Mesenchymal stem cell (in vitro differentiated cells and primary cell): ENCODE results near the gene ZNF519.

Experiments used
- DNase-seq: peaks from one replicate; pipeline ENCODE4 v3.0.0-alpha.2; 2013
- H2AFZ ChIP-seq: one replicate; pipeline ENCODE4 v1.6.1; 2013; ENCODE audit warnings: low read depth, mild to moderate bottlenecking, control low read depth, inconsistent platforms, low read length, moderate library complexity
- H2AK5ac ChIP-seq: 2 replicates; pipeline ENCODE4 v1.6.1; 2013; ENCODE audit warnings: low read length, moderate library complexity, mild to moderate bottlenecking, inconsistent platforms; ENCODE audit not compliant: severe bottlenecking
- H2BK120ac ChIP-seq: one replicate; pipeline ENCODE4 v1.6.1; 2013; ENCODE audit warnings: low read depth, mild to moderate bottlenecking, inconsistent platforms, low read length, moderate library complexity
- H2BK12ac ChIP-seq, 2 experiments: one replicate each; pipeline ENCODE4 v1.6.1; 2013; ENCODE audit warnings: inconsistent platforms in 2 of 2, low read length in 2 of 2, mild to moderate bottlenecking in 2 of 2, moderate library complexity in 2 of 2, control low read depth in 1 of 2
- H2BK15ac ChIP-seq: one replicate; pipeline ENCODE4 v1.6.1; 2013; ENCODE audit warnings: mild to moderate bottlenecking, low read depth, inconsistent platforms; ENCODE audit not compliant: poor library complexity, severe bottlenecking
- H2BK5ac ChIP-seq: 2 replicates; pipeline ENCODE4 v1.6.1; 2013; ENCODE audit warnings: low read depth, mild to moderate bottlenecking, low read length, control low read depth, inconsistent platforms; ENCODE audit not compliant: poor library complexity, severe bottlenecking
- H3K14ac ChIP-seq, 2 experiments: one replicate each; pipeline ENCODE4 v1.6.1; 2013; ENCODE audit warnings: inconsistent platforms in 2 of 2, low read length in 2 of 2, control low read depth in 1 of 2, mild to moderate bottlenecking in 1 of 2, moderate library complexity in 1 of 2
- H3K18ac ChIP-seq, 2 experiments: one replicate each; pipeline ENCODE4 v1.6.1; 2013; ENCODE audit warnings: inconsistent platforms in 2 of 2, low read length in 2 of 2, control low read depth in 1 of 2, low read depth in 1 of 2, mild to moderate bottlenecking in 1 of 2
- H3K23ac ChIP-seq, 2 experiments: one replicate each; pipeline ENCODE4 v1.6.1; 2013; ENCODE audit warnings: inconsistent platforms in 2 of 2, low read length in 2 of 2, mild to moderate bottlenecking in 2 of 2, moderate library complexity in 2 of 2, control low read depth in 1 of 2
- H3K27ac ChIP-seq: 2 replicates; pipeline ENCODE4 v1.5.1; 2013; ENCODE audit warnings: mild to moderate bottlenecking, moderate library complexity, low read length, control low read depth, inconsistent platforms; ENCODE audit not compliant: poor library complexity, severe bottlenecking
- H3K27me3 ChIP-seq, 2 experiments: 2 replicates each; pipeline versions ENCODE4 v1.6.1 to v1.7.0; 2013; ENCODE audit warnings: low read length in 2 of 2, mild to moderate bottlenecking in 2 of 2, moderate library complexity in 2 of 2, control low read depth in 1 of 2, inconsistent platforms in 1 of 2; ENCODE audit not compliant: control insufficient read depth in 1 of 2, insufficient read depth in 1 of 2
- H3K36me3 ChIP-seq, 2 experiments: 2 replicates each; pipeline versions ENCODE4 v1.6.1 to v1.7.0; 2013; ENCODE audit warnings: low read length in 2 of 2, control low read depth in 1 of 2, inconsistent platforms in 1 of 2, low read depth in 1 of 2, mild to moderate bottlenecking in 1 of 2; ENCODE audit not compliant: insufficient read depth in 2 of 2, control insufficient read depth in 1 of 2
- H3K4ac ChIP-seq, 2 experiments: one replicate each; pipeline ENCODE4 v1.6.1; 2013; ENCODE audit warnings: inconsistent platforms in 2 of 2, low read length in 2 of 2, mild to moderate bottlenecking in 2 of 2, moderate library complexity in 2 of 2, control low read depth in 1 of 2, low read depth in 1 of 2
- H3K4me1 ChIP-seq: 2 replicates; pipeline ENCODE4 v1.6.1; 2013; ENCODE audit warnings: low read depth, low read length, control low read depth; ENCODE audit not compliant: control insufficient read depth, insufficient read depth
- H3K4me2 ChIP-seq: 2 replicates; pipeline ENCODE4 v1.6.1; 2013; ENCODE audit warnings: low read length, mild to moderate bottlenecking, inconsistent platforms; ENCODE audit not compliant: poor library complexity, severe bottlenecking
- H3K4me3 ChIP-seq, 2 experiments: 2 replicates each; pipeline versions ENCODE4 v1.5.1 to v1.7.0; 2013; ENCODE audit warnings: low read length in 2 of 2, mild to moderate bottlenecking in 2 of 2, control low read depth in 1 of 2, low read depth in 1 of 2; ENCODE audit not compliant: insufficient read depth in 1 of 2
- H3K79me1 ChIP-seq: replicated peaks from 2 replicates; pipeline ENCODE4 v1.6.1; 2013; ENCODE audit warnings: mild to moderate bottlenecking, control low read depth, low read length, inconsistent platforms; ENCODE audit not compliant: poor library complexity, severe bottlenecking
- H3K9ac ChIP-seq: 2 replicates; pipeline ENCODE4 v1.7.0; 2013; ENCODE audit warnings: mild to moderate bottlenecking, low read length, moderate library complexity
- H3K9me3 ChIP-seq: 2 replicates; pipeline ENCODE4 v1.7.0; 2013; ENCODE audit warnings: mild to moderate bottlenecking, low read length; ENCODE audit not compliant: control insufficient read depth
- H4K8ac ChIP-seq: one replicate; pipeline ENCODE4 v1.6.1; 2013; ENCODE audit warnings: inconsistent platforms, mild to moderate bottlenecking, low read length, moderate library complexity
- H4K91ac ChIP-seq: one replicate; pipeline ENCODE4 v1.6.1; 2013; ENCODE audit warnings: mild to moderate bottlenecking, low read length, inconsistent platforms
- WGBS: methylation state at CpG from one replicate; pipeline ENCODE4 v1.1.7; 2013; ENCODE audit warnings: mixed read lengths; 5-methylcytosine and 5-hydroxymethylcytosine counted together

ZNF519 gene

DNA sequence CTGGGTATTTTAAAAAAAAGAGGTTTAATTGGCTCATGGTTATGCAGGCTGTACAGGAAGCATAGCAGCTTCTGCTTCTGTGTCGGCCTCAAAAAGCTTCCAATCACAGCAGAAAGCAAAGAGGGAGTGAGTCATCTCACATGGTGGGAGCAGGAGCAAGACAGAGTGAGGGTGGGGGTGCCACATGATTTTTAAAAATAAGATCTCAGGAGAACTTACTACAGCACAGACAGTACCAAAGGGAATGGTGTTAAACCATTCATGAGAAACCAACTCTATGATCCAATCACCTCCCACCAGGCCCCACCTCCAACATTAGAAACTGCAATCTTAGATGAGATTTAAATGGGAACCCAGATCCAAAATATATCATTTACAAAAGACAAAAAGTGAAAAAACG lies 14.6 kb downstream of the ZNF519 start:
- Histone ChIP-seq H3K14ac (no peak overlapping the region), H2BK12ac (no peak overlapping the region), H2BK15ac (no peak overlapping the region), H3K4me2 (no peak overlapping the region), H3K27ac (no peak overlapping the region), H2BK5ac (no peak overlapping the region), H3K27me3 (no peaks in the 10 kb centered on the region), H4K91ac (no peak overlapping the region), H3K9ac (no peak overlapping the region), H3K4ac (no peak overlapping the region), H3K18ac (no peak overlapping the region), H2AFZ (no peak overlapping the region), H3K36me3 (no peaks in the 10 kb centered on the region), H3K4me3 (no peak overlapping the region), H3K79me1 (peaks cover 11% of the 10 kb centered on the region), H3K4me1 (no peaks in the 10 kb centered on the region), H2BK120ac (no peak overlapping the region), H3K9me3 (peaks cover 2% of the 10 kb centered on the region), H2AK5ac (no peak overlapping the region), H4K8ac (no peak overlapping the region), H3K23ac (no peak overlapping the region)
- no peak for DNase-seq
- WGBS = 100% methylated on average over 1 of the region's 2 CpGs

GRCh38 chr18:14106906-14107305 lies 25.3 kb downstream of the ZNF519 start:
- Histone ChIP-seq H2BK120ac (no peak overlapping the region), H4K8ac (no peak overlapping the region), H2AFZ (no peak overlapping the region), H3K4ac (no peak overlapping the region), H3K36me3 (peaks cover 0 to 4% of the 10 kb centered on the region in 2 experiments), H2BK5ac (no peak overlapping the region), H3K23ac (no peak overlapping the region), H2BK12ac (no peak overlapping the region), H3K4me2 (no peak overlapping the region), H3K79me1 (peaks cover 14% of the 10 kb centered on the region), H3K14ac (no peak overlapping the region), H3K9ac (no peak overlapping the region), H4K91ac (no peak overlapping the region), H3K27ac (no peak overlapping the region), H2AK5ac (no peak overlapping the region), H3K4me3 (no peak overlapping the region), H2BK15ac (no peak overlapping the region), H3K9me3 (peaks cover 67% of the 10 kb centered on the region), H3K18ac (no peak overlapping the region), H3K4me1 (no peaks in the 10 kb centered on the region), H3K27me3 (no peaks in the 10 kb centered on the region)
- no peak for DNase-seq
- WGBS = 98% methylated on average over 3 of the region's 3 CpGs

DNA sequence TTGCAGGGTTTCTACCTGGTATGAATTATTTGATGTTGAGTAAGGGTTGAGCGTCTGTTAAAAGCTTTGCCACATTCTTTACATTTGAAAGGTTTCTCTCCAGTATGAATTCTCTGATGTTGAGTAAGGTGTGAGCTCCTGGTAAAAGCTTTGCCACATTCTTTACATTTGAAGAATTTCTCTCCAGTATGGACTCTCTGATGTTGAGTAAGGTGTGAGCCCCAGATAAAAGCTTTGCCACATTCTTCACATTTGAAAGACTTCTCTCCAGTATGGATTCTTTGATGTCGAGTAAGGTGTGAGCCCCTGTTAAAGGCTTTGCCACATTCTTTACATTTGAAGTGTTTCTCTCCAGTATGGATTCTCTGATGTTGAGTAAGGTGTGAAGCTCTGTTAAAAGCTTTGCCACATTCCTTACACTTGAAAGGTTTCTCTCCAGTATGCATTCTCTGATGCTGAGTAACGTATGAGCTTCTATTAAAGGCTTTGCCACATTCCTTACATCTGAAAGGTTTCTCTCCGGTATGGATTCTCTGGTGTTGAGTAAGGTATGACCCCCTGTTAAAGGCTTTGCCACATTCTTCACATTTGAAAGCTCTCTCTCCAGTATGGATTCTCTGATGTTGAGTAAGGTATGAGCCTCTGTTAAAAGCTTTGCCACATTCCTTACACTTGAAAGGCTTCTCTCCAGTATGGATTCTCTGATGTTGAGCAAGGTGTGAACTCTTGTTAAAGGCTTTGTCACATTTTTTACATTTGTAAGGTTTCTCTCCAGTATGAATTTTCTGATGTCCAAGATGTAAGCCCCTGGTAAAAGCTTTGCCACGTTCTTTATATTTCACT lies 27.1 kb downstream of the ZNF519 start:
- peaks cover 13% of the 10 kb centered on the region for H3K79me1 ChIP-seq
- no peak overlapping the region for H3K14ac ChIP-seq
- WGBS = 95% methylated on average over 3 of the region's 5 CpGs

DNA sequence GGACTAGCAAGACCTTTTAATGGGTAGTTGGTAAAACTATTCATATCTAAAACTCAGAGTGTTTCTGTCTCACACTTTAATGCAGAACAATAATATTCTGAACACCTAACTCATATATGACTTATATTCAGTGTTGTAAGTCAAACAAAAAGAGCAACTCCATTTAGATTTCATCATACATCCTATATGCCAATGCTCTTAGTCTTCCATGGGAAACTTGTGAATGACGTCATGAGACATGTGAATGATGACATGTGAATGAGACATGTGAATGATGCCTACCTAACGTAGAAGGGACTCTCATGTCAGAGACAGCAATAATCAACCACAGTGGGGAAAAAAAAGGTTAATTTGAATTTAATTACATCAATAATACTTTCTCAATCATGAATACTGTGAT lies 28.0 kb downstream of the ZNF519 start:
- DNase-seq = no peak
- Histone ChIP-seq H3K79me1 (peaks cover 12% of the 10 kb centered on the region), H2BK12ac (no peak overlapping the region), H4K8ac (no peak overlapping the region), H3K27me3 (no peaks in the 10 kb centered on the region), H2BK120ac (no peak overlapping the region), H3K4ac (no peak overlapping the region), H3K23ac (no peak overlapping the region), H3K36me3 (peaks cover 0 to 7% of the 10 kb centered on the region in 2 experiments), H3K9ac (no peak overlapping the region), H3K9me3 (peaks cover 61% of the 10 kb centered on the region), H3K27ac (no peak overlapping the region), H2AFZ (no peak overlapping the region), H3K14ac (no peak overlapping the region), H2BK5ac (no peak overlapping the region), H3K4me2 (no peak overlapping the region), H4K91ac (no peak overlapping the region), H3K4me1 (no peaks in the 10 kb centered on the region), H3K18ac (no peak overlapping the region), H2AK5ac (no peak overlapping the region), H3K4me3 (no peak overlapping the region), H2BK15ac (no peak overlapping the region)
- 100% methylated on average over 1 of the region's 2 CpGs for WGBS

More for the DNA sequence above, 27.1 kb downstream of the ZNF519 start:
- H3K4me3 ChIP-seq = no peak overlapping the region
- no peak overlapping the region for H3K23ac ChIP-seq
- H2BK12ac ChIP-seq = no peak overlapping the region
- no peaks in the 10 kb centered on the region for H3K27me3 ChIP-seq
- DNase-seq = no peak
- H4K8ac ChIP-seq = no peak overlapping the region
- no peak overlapping the region for H2BK5ac ChIP-seq
- no peak overlapping the region for H2AFZ ChIP-seq
- H3K4ac ChIP-seq = no peak overlapping the region
- no peak overlapping the region for H4K91ac ChIP-seq
- no peak overlapping the region for H3K9ac ChIP-seq
- no peak overlapping the region for H2BK15ac ChIP-seq
- H3K27ac ChIP-seq = no peak overlapping the region
- H3K9me3 ChIP-seq = peaks cover 66% of the 10 kb centered on the region
- H2AK5ac ChIP-seq = no peak overlapping the region
- no peak overlapping the region for H3K18ac ChIP-seq
- no peak overlapping the region for H3K4me2 ChIP-seq
- H2BK120ac ChIP-seq = no peak overlapping the region
- no peaks in the 10 kb centered on the region for H3K4me1 ChIP-seq
- peaks cover 0 to 7% of the 10 kb centered on the region in 2 experiments for H3K36me3 ChIP-seq
